ENCODE results near the gene RNF217.

DNA sequence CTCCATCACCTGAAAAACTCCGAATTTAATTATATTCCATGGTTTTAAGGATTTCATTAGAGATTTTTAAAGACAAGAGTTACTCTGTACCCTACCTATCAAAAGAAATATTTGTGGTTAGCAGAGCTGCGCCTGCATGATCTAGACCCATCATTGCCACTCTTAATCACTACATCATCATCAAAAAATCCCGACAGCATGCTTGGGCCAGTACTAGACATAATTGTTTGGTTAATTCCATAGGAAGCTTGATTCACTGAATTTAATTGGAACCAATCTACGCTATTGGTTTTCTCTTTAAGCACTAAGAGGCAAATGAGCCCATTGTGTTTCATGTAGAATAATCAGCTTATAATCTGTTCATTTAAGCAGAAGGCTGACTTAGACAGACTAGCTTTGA, 33.4 kb upstream of the RNF217 start:
- TF ChIP-seq, protein P1, sequence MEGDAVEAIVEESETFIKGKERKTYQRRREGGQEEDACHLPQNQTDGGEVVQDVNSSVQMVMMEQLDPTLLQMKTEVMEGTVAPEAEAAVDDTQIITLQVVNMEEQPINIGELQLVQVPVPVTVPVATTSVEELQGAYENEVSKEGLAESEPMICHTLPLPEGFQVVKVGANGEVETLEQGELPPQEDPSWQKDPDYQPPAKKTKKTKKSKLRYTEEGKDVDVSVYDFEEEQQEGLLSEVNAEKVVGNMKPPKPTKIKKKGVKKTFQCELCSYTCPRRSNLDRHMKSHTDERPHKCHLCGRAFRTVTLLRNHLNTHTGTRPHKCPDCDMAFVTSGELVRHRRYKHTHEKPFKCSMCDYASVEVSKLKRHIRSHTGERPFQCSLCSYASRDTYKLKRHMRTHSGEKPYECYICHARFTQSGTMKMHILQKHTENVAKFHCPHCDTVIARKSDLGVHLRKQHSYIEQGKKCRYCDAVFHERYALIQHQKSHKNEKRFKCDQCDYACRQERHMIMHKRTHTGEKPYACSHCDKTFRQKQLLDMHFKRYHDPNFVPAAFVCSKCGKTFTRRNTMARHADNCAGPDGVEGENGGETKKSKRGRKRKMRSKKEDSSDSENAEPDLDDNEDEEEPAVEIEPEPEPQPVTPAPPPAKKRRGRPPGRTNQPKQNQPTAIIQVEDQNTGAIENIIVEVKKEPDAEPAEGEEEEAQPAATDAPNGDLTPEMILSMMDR (conservative IDR thresholded peaks at IDR 0.05; ENCODE audit: low read length): no peak
- no peak for TF ChIP-seq EZH2phosphoT487 (IDR thresholded peaks at IDR 0.05; ENCODE audit: borderline replicate concordance)

Measured in Loucy (cell line).